ENCODE data around the gene KRTAP19-5.

The KRTAP19-5 gene

GRCh38 chr21:30491963-30492428 is 9.9 kb downstream of the KRTAP19-5 start, which contains the start of gene KRTAP19-3:
TSS of gene KRTAP19-3 (minus strand) at chr21:30492013. CDS start at chr21:30491957, 56 bp downstream.
- Histone ChIP-seq H3K4me1 (ENCODE audit: control insufficient read depth, low read length) (no peaks in the 10 kb centered on the region), H3F3A (ENCODE audit: control insufficient read depth, insufficient read depth) (no peaks in the 10 kb centered on the region), H4K20me1 (ENCODE audit: control insufficient read depth, insufficient read depth, low read depth, low read length) (no peaks in the 10 kb centered on the region), H3K4me3 (ENCODE audit: low read length) (no peak within 1 kb of the TSS), H3K27ac (ENCODE audit: low read depth, low read length) (no peak within 1 kb of the TSS), H3K4me2 (ENCODE audit: low read length) (no peak within 1 kb of the TSS), H3K79me2 (ENCODE audit: control insufficient read depth, low read length) (no peaks in the 10 kb centered on the region), H3K9me2 (replicated peaks; ENCODE audit: control insufficient read depth, low read length) (no peaks in the 10 kb centered on the region), H3K9me3 (ENCODE audit: control insufficient read depth, insufficient read depth, low read length) (no peaks in the 10 kb centered on the region), H3K27me3 (ENCODE audit: control insufficient read depth, low read length) (no peaks in the 10 kb centered on the region), H3K36me3 (ENCODE audit: control insufficient read depth, low read length) (no peaks in the 10 kb centered on the region)
- TF ChIP-seq EZH2phosphoT487 (IDR thresholded peaks at IDR 0.05; ENCODE audit: borderline replicate concordance, low read length): no peak
- TF ChIP-seq, protein P1, sequence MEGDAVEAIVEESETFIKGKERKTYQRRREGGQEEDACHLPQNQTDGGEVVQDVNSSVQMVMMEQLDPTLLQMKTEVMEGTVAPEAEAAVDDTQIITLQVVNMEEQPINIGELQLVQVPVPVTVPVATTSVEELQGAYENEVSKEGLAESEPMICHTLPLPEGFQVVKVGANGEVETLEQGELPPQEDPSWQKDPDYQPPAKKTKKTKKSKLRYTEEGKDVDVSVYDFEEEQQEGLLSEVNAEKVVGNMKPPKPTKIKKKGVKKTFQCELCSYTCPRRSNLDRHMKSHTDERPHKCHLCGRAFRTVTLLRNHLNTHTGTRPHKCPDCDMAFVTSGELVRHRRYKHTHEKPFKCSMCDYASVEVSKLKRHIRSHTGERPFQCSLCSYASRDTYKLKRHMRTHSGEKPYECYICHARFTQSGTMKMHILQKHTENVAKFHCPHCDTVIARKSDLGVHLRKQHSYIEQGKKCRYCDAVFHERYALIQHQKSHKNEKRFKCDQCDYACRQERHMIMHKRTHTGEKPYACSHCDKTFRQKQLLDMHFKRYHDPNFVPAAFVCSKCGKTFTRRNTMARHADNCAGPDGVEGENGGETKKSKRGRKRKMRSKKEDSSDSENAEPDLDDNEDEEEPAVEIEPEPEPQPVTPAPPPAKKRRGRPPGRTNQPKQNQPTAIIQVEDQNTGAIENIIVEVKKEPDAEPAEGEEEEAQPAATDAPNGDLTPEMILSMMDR (IDR thresholded peaks at IDR 0.05; ENCODE audit: low read depth, low read length, poor library complexity, severe bottlenecking): no peak

DNA sequence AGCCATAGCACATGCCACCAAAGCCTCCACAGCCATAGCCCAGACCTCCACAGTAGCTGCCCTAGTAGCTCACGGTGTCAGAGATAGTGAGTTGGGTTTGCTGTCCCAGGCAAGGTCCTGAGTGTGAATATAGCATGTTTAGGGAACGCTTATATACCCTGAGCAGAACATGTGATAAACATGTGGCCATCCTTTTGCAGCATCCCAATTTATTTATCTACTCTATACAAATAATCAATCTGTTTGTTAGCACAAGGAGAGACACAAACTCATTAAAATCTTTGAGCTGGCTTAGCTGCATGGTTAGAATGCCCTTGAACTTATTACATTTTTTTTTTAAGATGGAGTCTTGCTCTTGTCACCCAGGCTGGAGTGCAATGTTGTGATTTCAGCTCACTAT is 14.6 kb downstream of the KRTAP19-5 start, which contains the start of gene KRTAP19-2:
Gene KRTAP19-2 (minus strand): TSS at position 101 of the 400 bp plus-strand sequence. CDS start 88 bp downstream, at position 13.
- no peak within 1 kb of the TSS for H3K27ac ChIP-seq (ENCODE audit: low read depth, low read length)
- no peak within 1 kb of the TSS for H3K4me2 ChIP-seq (ENCODE audit: low read length)
- H3K27me3 ChIP-seq (ENCODE audit: control insufficient read depth, low read length): no peaks in the 10 kb centered on the region
- no peak within 1 kb of the TSS for H3K4me3 ChIP-seq (ENCODE audit: low read length)
- no peaks in the 10 kb centered on the region for H3K36me3 ChIP-seq (ENCODE audit: control insufficient read depth, low read length)
- H3K79me2 ChIP-seq (ENCODE audit: control insufficient read depth, low read length): no peaks in the 10 kb centered on the region
- TF ChIP-seq EZH2phosphoT487 (IDR thresholded peaks at IDR 0.05; ENCODE audit: borderline replicate concordance, low read length): no peak
- TF ChIP-seq, protein P1 (IDR thresholded peaks at IDR 0.05; ENCODE audit: low read depth, low read length, poor library complexity, severe bottlenecking): no peak
- H3F3A ChIP-seq (ENCODE audit: control insufficient read depth, insufficient read depth): no peaks in the 10 kb centered on the region
- no peaks in the 10 kb centered on the region for H4K20me1 ChIP-seq (ENCODE audit: control insufficient read depth, insufficient read depth, low read depth, low read length)
- peaks cover 9% of the 10 kb centered on the region for H3K9me3 ChIP-seq (ENCODE audit: control insufficient read depth, insufficient read depth, low read length)
- no peaks in the 10 kb centered on the region for H3K9me2 ChIP-seq (replicated peaks; ENCODE audit: control insufficient read depth, low read length)
- no peaks in the 10 kb centered on the region for H3K4me1 ChIP-seq (ENCODE audit: control insufficient read depth, low read length)

GRCh38 chr21:30486180-30486579 is 15.8 kb downstream of the KRTAP19-5 start:
- H3K4me2 ChIP-seq (ENCODE audit: low read length): no peak overlapping the region
- TF ChIP-seq, protein P1 (IDR thresholded peaks at IDR 0.05; ENCODE audit: low read depth, low read length, poor library complexity, severe bottlenecking): no peak
- TF ChIP-seq EZH2phosphoT487 (IDR thresholded peaks at IDR 0.05; ENCODE audit: borderline replicate concordance, low read length): no peak
- no peak overlapping the region for H3K27ac ChIP-seq (ENCODE audit: low read depth, low read length)
- no peaks in the 10 kb centered on the region for H3K9me2 ChIP-seq (replicated peaks; ENCODE audit: control insufficient read depth, low read length)
- no peaks in the 10 kb centered on the region for H3K27me3 ChIP-seq (ENCODE audit: control insufficient read depth, low read length)
- H3K4me1 ChIP-seq (ENCODE audit: control insufficient read depth, low read length): no peaks in the 10 kb centered on the region
- no peaks in the 10 kb centered on the region for H3K36me3 ChIP-seq (ENCODE audit: control insufficient read depth, low read length)
- no peaks in the 10 kb centered on the region for H4K20me1 ChIP-seq (ENCODE audit: control insufficient read depth, insufficient read depth, low read depth, low read length)
- no peaks in the 10 kb centered on the region for H3K79me2 ChIP-seq (ENCODE audit: control insufficient read depth, low read length)
- H3K9me3 ChIP-seq (ENCODE audit: control insufficient read depth, insufficient read depth, low read length): peaks cover 9% of the 10 kb centered on the region
- H3K4me3 ChIP-seq (ENCODE audit: low read length): no peak overlapping the region
- H3F3A ChIP-seq (ENCODE audit: control insufficient read depth, insufficient read depth): no peaks in the 10 kb centered on the region

All from DOHH2 (cell line).